Measurements from ENCODE around the gene MTHFD2L. TPM values are rescaled to one million over a fixed set of nuclear protein-coding genes. Genes with fewer than 3 reads are reported as not detected.

The MTHFD2L gene
- total RNA-seq, 1 experiment from 2014 or later, result 11.6 TPM

- in situ Hi-C loops (cut with HindIII; ENCODE audit: low pct_unique_long_range_greater_than_20kb, low sequenced_read_pairs), result loop anchor here (25.0 kb wide), 1 partner anchor 128 kb away; no protein-coding TSS in a partner anchor
Observed at GRCh38 chr4:74314944-74315343, 157.0 kb downstream of the MTHFD2L start.

GRCh38 chr4:74315376-74315775 is 157.5 kb downstream of the MTHFD2L start:
- DNase-seq (ENCODE audit: low read depth), result no peak
- in situ Hi-C loops (cut with HindIII; ENCODE audit: low pct_unique_long_range_greater_than_20kb, low sequenced_read_pairs), result loop anchor here (25.0 kb wide), 1 partner anchor 128 kb away; no protein-coding TSS in a partner anchor

More at GRCh38 chr4:74314944-74315343, 157.0 kb downstream of the MTHFD2L start:
- no peak for DNase-seq (ENCODE audit: low read depth)

GRCh38 chr4:74316397-74316796 is 158.5 kb downstream of the MTHFD2L start:
- no peak for DNase-seq (ENCODE audit: low read depth)
- in situ Hi-C loops (cut with HindIII; ENCODE audit: low pct_unique_long_range_greater_than_20kb, low sequenced_read_pairs), result loop anchor here (25.0 kb wide), 1 partner anchor 129 kb away; no protein-coding TSS in a partner anchor

- in situ Hi-C loops (cut with HindIII; ENCODE audit: low pct_unique_long_range_greater_than_20kb, low sequenced_read_pairs), result loop anchor here (25.0 kb wide), 1 partner anchor 130 kb away; no protein-coding TSS in a partner anchor
- no peak for DNase-seq (ENCODE audit: low read depth)
Observed at GRCh38 chr4:74317616-74318246, 159.8 kb downstream of the MTHFD2L start.

- in situ Hi-C loops (cut with HindIII; ENCODE audit: low pct_unique_long_range_greater_than_20kb, low sequenced_read_pairs), result loop anchor here (25.0 kb wide), 1 partner anchor 131 kb away; no protein-coding TSS in a partner anchor
- no peak for DNase-seq (ENCODE audit: low read depth)
Observed at GRCh38 chr4:74318276-74318675, 160.4 kb downstream of the MTHFD2L start.

- no peak for DNase-seq (ENCODE audit: low read depth)
- in situ Hi-C loops (cut with HindIII; ENCODE audit: low pct_unique_long_range_greater_than_20kb, low sequenced_read_pairs), result loop anchor here (25.0 kb wide), 1 partner anchor 132 kb away; no protein-coding TSS in a partner anchor
Observed at GRCh38 chr4:74319470-74319869, 161.6 kb downstream of the MTHFD2L start.

- peak; percentile 79 for DNase-seq (ENCODE audit: low read depth)
- in situ Hi-C loops (cut with HindIII; ENCODE audit: low pct_unique_long_range_greater_than_20kb, low sequenced_read_pairs), result loop anchor here (25.0 kb wide), 1 partner anchor 133 kb away; no protein-coding TSS in a partner anchor
Observed at GRCh38 chr4:74320559-74321118, 162.7 kb downstream of the MTHFD2L start.

- DNase-seq (ENCODE audit: low read depth), result no peak
- in situ Hi-C loops (cut with HindIII; ENCODE audit: low pct_unique_long_range_greater_than_20kb, low sequenced_read_pairs), result loop anchor here (25.0 kb wide), 1 partner anchor 135 kb away; no protein-coding TSS in a partner anchor
Observed at GRCh38 chr4:74322301-74322700, 164.4 kb downstream of the MTHFD2L start.

- in situ Hi-C loops (cut with HindIII; ENCODE audit: low pct_unique_long_range_greater_than_20kb, low sequenced_read_pairs), result loop anchor here (25.0 kb wide), 1 partner anchor 136 kb away; no protein-coding TSS in a partner anchor
- DNase-seq (ENCODE audit: low read depth), result no peak
Observed at GRCh38 chr4:74323663-74324062, 165.7 kb downstream of the MTHFD2L start.

GRCh38 chr4:74324262-74324661 is 166.3 kb downstream of the MTHFD2L start:
- DNase-seq (ENCODE audit: low read depth), result no peak
- in situ Hi-C loops (cut with HindIII; ENCODE audit: low pct_unique_long_range_greater_than_20kb, low sequenced_read_pairs), result loop anchor here (25.0 kb wide), 1 partner anchor 137 kb away; no protein-coding TSS in a partner anchor

GRCh38 chr4:74325886-74326285 is 168.0 kb downstream of the MTHFD2L start:
- in situ Hi-C loops (cut with HindIII; ENCODE audit: low pct_unique_long_range_greater_than_20kb, low sequenced_read_pairs), result no loop called here

GRCh38 chr4:74327762-74328161 is 169.8 kb downstream of the MTHFD2L start:
- in situ Hi-C loops (cut with HindIII; ENCODE audit: low pct_unique_long_range_greater_than_20kb, low sequenced_read_pairs), result no loop called here
- DNase-seq (ENCODE audit: low read depth), result no peak

More at GRCh38 chr4:74325886-74326285, 168.0 kb downstream of the MTHFD2L start:
- no peak for DNase-seq (ENCODE audit: low read depth)

GRCh38 chr4:74328501-74328900 is 170.6 kb downstream of the MTHFD2L start:
- DNase-seq (ENCODE audit: low read depth), result no peak
- in situ Hi-C loops (cut with HindIII; ENCODE audit: low pct_unique_long_range_greater_than_20kb, low sequenced_read_pairs), result no loop called here

GRCh38 chr4:74329307-74329706 is 171.4 kb downstream of the MTHFD2L start:
- in situ Hi-C loops (cut with HindIII; ENCODE audit: low pct_unique_long_range_greater_than_20kb, low sequenced_read_pairs), result no loop called here
- DNase-seq (ENCODE audit: low read depth), result no peak

GRCh38 chr4:74330295-74330750 is 172.4 kb downstream of the MTHFD2L start:
- in situ Hi-C loops (cut with HindIII; ENCODE audit: low pct_unique_long_range_greater_than_20kb, low sequenced_read_pairs), result no loop called here

GRCh38 chr4:74331252-74331651 is 173.3 kb downstream of the MTHFD2L start:
- in situ Hi-C loops (cut with HindIII; ENCODE audit: low pct_unique_long_range_greater_than_20kb, low sequenced_read_pairs), result no loop called here
- no peak for DNase-seq (ENCODE audit: low read depth)

More at GRCh38 chr4:74330295-74330750, 172.4 kb downstream of the MTHFD2L start:
- DNase-seq (ENCODE audit: low read depth), result no peak

- in situ Hi-C loops (cut with HindIII; ENCODE audit: low pct_unique_long_range_greater_than_20kb, low sequenced_read_pairs), result no loop called here
- no peak for DNase-seq (ENCODE audit: low read depth)
Observed at GRCh38 chr4:74331944-74332343, 174.0 kb downstream of the MTHFD2L start.

GRCh38 chr4:74334636-74335035 is 176.7 kb downstream of the MTHFD2L start:
- in situ Hi-C loops (cut with HindIII; ENCODE audit: low pct_unique_long_range_greater_than_20kb, low sequenced_read_pairs), result no loop called here

GRCh38 chr4:74335341-74336021 is 177.6 kb downstream of the MTHFD2L start:
- no peak for DNase-seq (ENCODE audit: low read depth)
- in situ Hi-C loops (cut with HindIII; ENCODE audit: low pct_unique_long_range_greater_than_20kb, low sequenced_read_pairs), result no loop called here

More at GRCh38 chr4:74334636-74335035, 176.7 kb downstream of the MTHFD2L start:
- no peak for DNase-seq (ENCODE audit: low read depth)

Data from Caki2 (cell line).